GM19328 (cell line): Measurements from ENCODE around the gene ORAI2.
"Not testable (repeated sequence)": the region's sequence is repeated elsewhere in the genome, so short reads cannot be mapped to it uniquely, and the experiment has no call there.

Experiments used
- ATAC-seq: cut with Tn5 transposase; IDR thresholded peaks from one replicate; pipeline ENCODE4 v1.9.1; 2021; ENCODE audit warnings: mild to moderate bottlenecking, moderate library complexity; ENCODE audit not compliant: unreplicated experiment

The ORAI2 gene

GRCh38 chr7:102445674-102446071, 12.3 kb downstream of the ORAI2 start:
- no peak for ATAC-seq

GRCh38 chr7:102446387-102447156, 13.2 kb downstream of the ORAI2 start:
- ATAC-seq: no peak

GRCh38 chr7:102447311-102447710, 13.9 kb downstream of the ORAI2 start:
- no peak for ATAC-seq

GRCh38 chr7:102449136-102449535, 15.8 kb downstream of the ORAI2 start:
- ATAC-seq: no peak

GRCh38 chr7:102450242-102450641, 16.9 kb downstream of the ORAI2 start:
- ATAC-seq: no peak

GRCh38 chr7:102451371-102452054, 18.1 kb downstream of the ORAI2 start:
- no peak for ATAC-seq

GRCh38 chr7:102452451-102452850, 19.1 kb downstream of the ORAI2 start:
- no peak for ATAC-seq

GRCh38 chr7:102453319-102453718, 19.9 kb downstream of the ORAI2 start:
- ATAC-seq: no peak

- no peak for ATAC-seq
Measured at GRCh38 chr7:102454468-102454867, 21.1 kb downstream of the ORAI2 start.

- ATAC-seq: not testable (repeated sequence)
Measured at GRCh38 chr7:102454932-102455331, 21.6 kb downstream of the ORAI2 start.

GRCh38 chr7:102455596-102455995, 22.2 kb downstream of the ORAI2 start:
- ATAC-seq: no peak

GRCh38 chr7:102456327-102456726, 23.0 kb downstream of the ORAI2 start:
- no peak for ATAC-seq

GRCh38 chr7:102457352-102457924, 24.1 kb downstream of the ORAI2 start:
- ATAC-seq: no peak

- no peak for ATAC-seq
Measured at GRCh38 chr7:102459221-102459844, 26.0 kb downstream of the ORAI2 start.

GRCh38 chr7:102460467-102460866, 27.1 kb downstream of the ORAI2 start:
- ATAC-seq: no peak

GRCh38 chr7:102463841-102464576, 30.6 kb downstream of the ORAI2 start:
- no peak for ATAC-seq

GRCh38 chr7:102464577-102465280, 31.4 kb downstream of the ORAI2 start, which contains the start of the genes ALKBH4 and LRWD1:
ALKBH4 (minus strand) TSS chr7:102464863; CDS start chr7:102464836, 27 bp downstream.
LRWD1 (plus strand) TSS chr7:102464984; CDS start chr7:102465081, 97 bp downstream.
- peak; percentile 85 for ATAC-seq

- no peak for ATAC-seq
Measured at GRCh38 chr7:102466097-102466496, 32.7 kb downstream of the ORAI2 start.

- ATAC-seq: no peak
Measured at GRCh38 chr7:102467581-102468477, 34.5 kb downstream of the ORAI2 start.
